SK-N-SH treated with all-trans-retinoic acid at 6 μM for 48 hours (cell line): ENCODE measurements around the gene IP6K2.

ENCODE experiments used
- ATAC-seq: fragments of 200-7000 bp; cut with Tn5 transposase; 3 replicates; pipeline ENCODE4 v1.9.1; 2020; ENCODE audit warnings: mild to moderate bottlenecking, moderate library complexity
- BACH2 ChIP-seq: fragments of 250-450 bp; sonication (Bioruptor Pico); IDR thresholded peaks from 2 replicates; pipeline ENCODE4 v1.9.0; 2021; ENCODE audit warnings: mild to moderate bottlenecking, borderline replicate concordance
- GLIS3 ChIP-seq: fragments of 250-450 bp; sonication (Bioruptor Pico); IDR thresholded peaks from 2 replicates; pipeline ENCODE4 v1.5.0; 2020; ENCODE audit warnings: mild to moderate bottlenecking, moderate library complexity
- ISL1 ChIP-seq: fragments of 250-450 bp; sonication (Bioruptor Pico); IDR thresholded peaks from 2 replicates; pipeline ENCODE4 v2.1.2; 2022; ENCODE audit warnings: mild to moderate bottlenecking, moderate library complexity
- PPARA ChIP-seq: fragments of 250-450 bp; sonication (Bioruptor Pico); IDR thresholded peaks from 2 replicates; pipeline ENCODE4 v1.5.0; 2020; ENCODE audit warnings: mild to moderate bottlenecking, borderline replicate concordance
- RARB ChIP-seq: fragments of 250-450 bp; sonication (Bioruptor Pico); IDR thresholded peaks from 2 replicates; pipeline ENCODE4 v1.8.0; 2021; ENCODE audit warnings: mild to moderate bottlenecking, moderate library complexity
- TOX ChIP-seq: fragments of 250-450 bp; sonication (Bioruptor Pico); IDR thresholded peaks from 2 replicates; pipeline ENCODE4 v1.8.0; 2021; ENCODE audit warnings: mild to moderate bottlenecking, moderate library complexity, borderline replicate concordance
- ZC3H10 ChIP-seq: fragments of 250-450 bp; sonication (Bioruptor Pico); IDR thresholded peaks from 2 replicates; pipeline ENCODE4 v1.5.1; 2021; ENCODE audit warnings: mild to moderate bottlenecking, moderate library complexity
- ZFP3 ChIP-seq: fragments of 250-450 bp; sonication (Bioruptor Pico); IDR thresholded peaks from 2 replicates; pipeline ENCODE4 v1.5.0; 2020; ENCODE audit warnings: mild to moderate bottlenecking, moderate library complexity
- ZNF565 ChIP-seq: fragments of 450-650 bp; formaldehyde crosslinking; conservative IDR thresholded peaks from 2 replicates; pipeline ENCODE4 v1.5.0; 2020; ENCODE audit warnings: low read depth, mild to moderate bottlenecking, moderate library complexity
- ZNF70 ChIP-seq: fragments of 450-650 bp; formaldehyde crosslinking; IDR thresholded peaks from 2 replicates; pipeline ENCODE4 v1.5.0; 2020; ENCODE audit warnings: mild to moderate bottlenecking, moderate library complexity
- TF ChIP-seq, protein P1 (sequence below): fragments of 250-450 bp; sonication (Bioruptor Pico); IDR thresholded peaks from 2 replicates; pipeline ENCODE4 v1.5.1; 2020; ENCODE audit warnings: low read depth, mild to moderate bottlenecking, moderate library complexity

The IP6K2 gene

DNA sequence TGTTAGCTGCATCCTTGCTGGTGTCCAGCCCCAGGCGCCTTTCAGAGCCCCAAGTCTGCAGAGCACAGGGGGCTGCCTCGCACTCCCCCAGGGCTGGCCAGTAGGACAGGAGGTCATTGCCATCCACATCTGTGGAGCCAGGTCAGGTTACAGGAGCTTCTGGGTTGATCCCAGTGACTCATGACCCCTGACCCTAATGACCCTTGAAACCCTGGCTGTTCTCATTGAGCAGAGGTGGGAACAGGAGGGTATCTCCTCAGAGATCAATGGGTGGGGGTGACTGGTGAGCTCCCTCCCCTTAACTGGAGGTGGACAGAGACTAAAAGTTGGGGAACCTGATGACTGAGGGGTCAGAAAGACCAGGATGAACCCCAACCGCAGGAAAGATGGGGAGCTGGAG lies 75.6 kb downstream of the IP6K2 start (continued):
- TF ChIP-seq PPARA (CRISPR knock-in tag) (no peak), ZNF70 (CRISPR knock-in tag) (no peak), ZFP3 (no peak), GLIS3 (CRISPR knock-in tag) (no peak), BACH2 (CRISPR knock-in tag) (no peak)

DNA sequence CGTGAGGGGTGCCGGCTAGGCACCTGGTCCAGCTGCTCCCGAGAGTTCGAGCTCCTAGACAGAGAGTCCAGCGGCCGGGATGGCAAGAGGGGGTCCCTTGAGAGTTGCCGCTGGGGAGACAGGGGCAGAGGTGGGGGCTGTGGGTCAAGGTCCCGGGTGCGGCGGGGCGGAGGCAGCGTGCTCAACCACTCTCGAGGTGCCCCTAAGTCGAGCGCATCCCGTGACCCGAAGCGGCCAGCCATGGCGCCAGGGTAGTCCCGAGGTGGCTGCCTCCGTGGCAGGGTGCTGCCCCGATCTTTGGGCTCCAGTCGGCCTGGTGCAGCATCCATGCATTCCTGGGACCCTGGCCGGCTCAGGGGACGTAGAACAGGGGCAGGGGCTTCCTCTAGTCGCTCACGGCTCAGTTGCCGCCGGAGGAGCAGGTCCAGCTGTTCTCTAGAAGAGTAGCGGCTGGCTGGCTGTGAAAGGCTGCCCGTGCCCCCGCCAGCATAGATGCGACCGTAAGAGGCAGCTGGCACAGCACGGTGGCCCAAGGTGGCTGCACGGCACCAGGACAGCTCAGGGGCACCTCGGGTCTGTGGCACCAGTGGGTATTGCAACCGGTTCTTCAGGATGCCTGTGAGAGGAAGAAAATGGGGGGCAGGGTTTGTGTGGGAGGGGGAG lies 76.9 kb downstream of the IP6K2 start:
- TF ChIP-seq ZFP3 (no peak), PPARA (CRISPR knock-in tag) (no peak), ZC3H10 (CRISPR knock-in tag) (no peak), ISL1 (no peak), ZNF565 (CRISPR knock-in tag) (no peak), RARB (CRISPR knock-in tag) (no peak), TOX (CRISPR knock-in tag) (no peak), ZNF70 (CRISPR knock-in tag) (no peak)
- TF ChIP-seq, protein P1, sequence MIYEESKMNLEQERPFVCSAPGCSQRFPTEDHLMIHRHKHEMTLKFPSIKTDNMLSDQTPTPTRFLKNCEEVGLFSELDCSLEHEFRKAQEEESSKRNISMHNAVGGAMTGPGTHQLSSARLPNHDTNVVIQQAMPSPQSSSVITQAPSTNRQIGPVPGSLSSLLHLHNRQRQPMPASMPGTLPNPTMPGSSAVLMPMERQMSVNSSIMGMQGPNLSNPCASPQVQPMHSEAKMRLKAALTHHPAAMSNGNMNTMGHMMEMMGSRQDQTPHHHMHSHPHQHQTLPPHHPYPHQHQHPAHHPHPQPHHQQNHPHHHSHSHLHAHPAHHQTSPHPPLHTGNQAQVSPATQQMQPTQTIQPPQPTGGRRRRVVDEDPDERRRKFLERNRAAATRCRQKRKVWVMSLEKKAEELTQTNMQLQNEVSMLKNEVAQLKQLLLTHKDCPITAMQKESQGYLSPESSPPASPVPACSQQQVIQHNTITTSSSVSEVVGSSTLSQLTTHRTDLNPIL (CRISPR knock-in tag) = no peak
- ATAC-seq = no peak
